ENCODE results near the gene CTRL.

CTRL gene

DNA sequence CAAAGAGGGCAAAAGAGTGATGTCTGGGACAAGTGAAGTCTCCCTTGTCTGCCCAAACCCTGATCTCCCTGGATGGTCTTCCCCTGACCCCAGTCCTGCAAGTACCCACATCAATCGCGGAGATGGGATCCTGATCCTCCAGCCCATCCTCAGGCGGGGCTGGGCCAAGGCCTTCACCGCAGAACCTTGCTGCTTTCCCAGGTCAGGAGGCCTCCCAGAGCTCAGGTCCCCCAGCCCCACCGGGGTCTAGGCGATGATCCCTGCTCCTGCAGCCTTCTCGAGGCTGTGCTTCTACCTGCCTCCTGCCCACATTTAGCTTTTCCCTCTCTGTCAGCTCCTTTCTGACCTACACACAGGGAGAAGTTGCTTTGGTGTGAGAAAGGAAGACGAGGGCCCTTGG, 30.5 kb upstream of the CTRL start:
- DNase-seq: no peak

DNA sequence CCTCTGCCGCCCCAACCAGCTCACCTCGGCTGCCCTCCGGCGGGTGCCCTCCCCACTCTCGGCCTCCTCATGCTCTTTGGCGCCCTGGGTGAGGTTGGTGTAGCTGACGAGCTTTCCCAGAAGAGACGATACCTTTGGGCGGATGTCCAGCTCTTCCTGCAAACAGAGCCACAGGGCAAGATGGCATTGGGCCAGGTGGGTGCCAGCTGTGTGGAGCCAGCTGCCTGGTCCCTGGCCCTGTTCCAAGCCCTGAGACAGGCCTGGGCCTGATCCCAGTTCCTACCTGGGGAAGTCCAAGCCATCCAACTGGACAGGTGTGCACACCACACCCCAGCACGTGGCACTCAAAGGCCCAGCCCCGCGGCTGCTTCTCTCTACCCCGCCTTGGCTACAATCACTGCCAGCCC, 29.9 kb upstream of the CTRL start:
- no peak for DNase-seq

DNA sequence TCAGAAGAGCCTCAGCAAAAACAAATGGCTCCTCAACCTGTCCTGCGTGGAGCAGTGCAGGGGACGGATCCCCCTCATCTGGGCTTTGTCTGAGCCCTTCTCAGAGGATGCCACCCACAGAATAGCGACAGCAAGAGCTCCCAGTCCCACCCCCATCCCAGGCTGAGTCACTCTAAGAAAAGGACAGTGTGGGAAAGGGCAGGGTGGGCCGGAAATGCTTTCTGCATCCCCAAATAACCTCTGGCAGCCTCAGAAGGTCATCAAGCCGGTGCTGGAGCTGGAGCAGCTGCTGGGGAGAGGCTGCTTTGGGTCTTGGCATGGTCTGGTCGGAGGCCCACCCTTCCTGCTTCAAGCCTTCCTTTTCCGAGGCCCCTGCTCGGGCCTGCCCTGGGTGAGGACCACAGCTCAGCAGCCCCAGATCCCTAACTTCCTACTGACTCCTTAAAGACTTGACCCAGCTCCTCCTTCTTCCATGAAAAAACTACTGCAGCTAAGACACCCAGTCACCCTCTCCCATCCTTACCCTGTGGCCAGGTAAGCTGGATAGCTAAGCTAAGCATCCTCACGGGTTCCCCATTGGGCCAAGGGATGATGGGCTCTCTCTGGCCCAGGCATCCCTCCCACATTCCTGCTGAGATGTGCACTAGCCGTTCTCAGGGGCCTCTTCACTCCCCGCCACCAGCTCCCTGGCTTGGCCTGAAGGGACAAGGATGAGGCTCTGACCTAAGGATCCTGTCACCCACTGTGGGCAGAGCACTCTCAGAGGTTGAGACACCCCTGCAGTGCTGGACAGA, 28.1 kb upstream of the CTRL start:
- DNase-seq: no peak

DNA sequence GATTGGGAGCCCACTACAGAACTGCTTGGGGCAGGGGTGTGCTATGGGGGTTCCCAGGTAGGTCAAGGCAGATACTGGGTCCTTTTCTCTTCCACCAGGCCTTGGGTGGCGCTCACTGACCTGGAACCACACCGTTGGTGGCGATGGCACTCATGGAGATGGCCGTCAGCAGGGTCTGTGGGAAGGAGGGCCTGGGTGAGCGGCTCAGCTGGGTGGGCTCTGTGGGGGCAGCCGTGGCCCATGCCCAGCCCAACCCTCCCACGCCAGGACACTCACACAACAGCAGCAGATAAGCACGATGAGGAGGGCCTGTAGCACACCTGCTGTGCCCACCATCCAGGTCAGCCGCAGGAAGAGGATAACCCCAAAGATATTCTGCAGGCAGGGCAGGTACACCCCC, 26.0 kb upstream of the CTRL start:
- DNase-seq: no peak

DNA sequence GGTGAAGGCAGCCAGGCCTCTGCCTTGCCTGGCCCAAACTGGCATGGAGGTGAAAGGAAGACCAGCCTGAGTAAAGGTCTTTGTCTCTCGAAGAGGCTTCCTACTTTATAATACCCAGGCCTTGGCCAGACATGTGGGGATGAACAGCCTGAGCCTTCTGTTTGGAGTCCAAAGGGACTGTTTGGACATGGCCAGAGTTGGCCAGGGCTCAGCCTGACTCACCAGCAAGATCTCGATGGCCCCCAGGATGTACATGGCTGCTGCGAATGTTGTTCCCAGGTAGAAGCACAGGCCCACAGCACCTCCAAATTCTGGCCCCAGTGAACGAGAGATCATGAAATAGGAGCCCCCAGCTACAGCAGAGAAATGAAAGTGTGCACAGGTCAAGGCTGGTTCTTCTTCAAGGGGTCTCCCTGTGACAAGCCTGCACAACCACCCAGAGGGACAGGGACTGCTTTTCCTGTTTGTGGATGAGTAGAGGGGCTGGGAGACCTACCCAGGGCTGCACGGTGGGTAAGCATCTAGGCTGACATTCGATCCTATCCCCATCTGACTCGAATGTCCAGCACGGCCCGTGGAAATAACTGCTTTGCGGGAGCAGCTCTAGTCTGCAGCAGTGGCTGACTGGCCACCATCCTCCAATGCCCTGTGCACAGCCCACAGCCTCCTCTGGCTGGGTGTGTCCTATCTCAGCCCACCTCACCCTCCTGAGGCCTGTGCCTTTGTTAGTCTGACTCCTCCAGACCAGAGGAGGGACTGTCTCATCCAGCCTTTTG, 22.9 kb upstream of the CTRL start:
- DNase-seq: no peak

DNA sequence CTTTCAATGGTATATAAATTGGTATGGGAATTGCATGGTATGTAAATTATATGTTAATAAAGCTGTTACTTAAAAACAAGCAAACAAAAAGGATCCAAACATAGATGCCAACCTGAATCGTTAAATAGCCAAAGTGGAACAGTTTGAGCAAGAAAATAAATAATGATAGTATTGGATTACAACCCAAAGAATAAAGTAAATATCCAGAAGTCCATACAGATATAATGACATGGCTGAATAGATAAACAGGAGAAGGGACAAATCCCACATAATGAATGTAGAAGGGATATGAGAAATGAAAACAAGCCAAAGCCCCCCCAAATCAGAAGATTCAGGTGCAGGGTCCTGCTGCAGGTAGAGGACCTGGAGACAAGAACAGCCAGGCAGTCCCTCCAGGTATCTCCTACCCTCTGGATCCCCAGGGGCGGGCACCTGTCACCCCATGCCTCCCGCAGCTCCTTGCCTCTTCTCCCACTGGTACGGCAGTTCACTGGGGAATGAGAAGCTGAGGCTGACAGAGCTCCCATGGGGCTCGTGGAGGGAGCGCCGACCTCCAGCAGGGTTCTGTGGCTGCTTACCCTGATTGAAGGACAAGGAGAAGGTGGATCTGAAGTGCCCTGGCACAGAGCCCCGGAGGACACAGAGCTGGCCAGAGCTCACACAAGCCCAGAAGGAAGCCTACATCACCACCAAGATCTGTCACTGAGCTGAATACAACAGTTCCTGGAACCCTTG, 22.1 kb upstream of the CTRL start:
- no peak for DNase-seq

DNA sequence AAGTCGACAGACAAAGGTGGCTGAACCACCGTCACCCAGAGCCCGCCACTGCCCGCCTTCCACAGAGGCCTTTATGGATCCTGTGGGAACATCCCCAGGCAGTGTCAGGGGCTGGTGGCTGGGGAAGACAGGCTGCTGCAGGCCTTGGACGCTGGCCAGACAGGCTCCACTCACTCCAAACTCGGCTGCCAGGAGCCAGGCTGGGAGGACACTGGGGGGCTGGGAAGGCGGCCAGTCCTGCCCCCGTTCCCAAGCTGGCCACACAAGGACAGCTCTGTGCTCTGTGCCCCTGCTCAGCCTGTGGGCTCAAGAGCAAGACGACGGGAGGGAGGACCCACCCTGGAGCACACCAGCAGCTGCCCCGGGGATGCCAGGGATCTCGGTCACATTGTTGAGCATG, 19.8 kb upstream of the CTRL start:
- no peak for DNase-seq

DNA sequence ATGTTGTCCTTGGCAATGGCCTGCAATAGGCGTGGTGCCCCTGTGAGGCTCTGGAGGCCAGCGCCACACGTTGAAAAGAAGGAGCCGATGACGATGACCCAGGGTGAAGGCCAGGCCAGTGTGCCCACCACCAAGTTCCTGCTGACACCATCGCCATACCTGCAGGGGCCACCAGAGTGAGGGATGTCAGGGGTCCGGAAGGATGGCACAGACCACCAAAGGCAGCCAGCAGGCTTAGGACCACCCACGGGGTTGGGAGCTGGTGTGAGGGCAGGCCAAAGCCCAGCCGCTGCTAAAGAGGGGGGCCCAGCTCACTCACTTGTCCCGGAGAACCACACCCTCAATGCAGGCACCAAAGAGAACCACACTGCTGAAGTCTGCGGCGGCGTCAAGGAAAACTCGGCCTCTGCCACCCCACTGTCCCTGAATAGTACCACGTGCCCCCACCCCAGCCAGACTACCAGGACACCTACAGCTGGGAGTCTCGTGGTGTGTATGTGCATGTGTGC, 18.7 kb upstream of the CTRL start:
- no peak for DNase-seq

DNA sequence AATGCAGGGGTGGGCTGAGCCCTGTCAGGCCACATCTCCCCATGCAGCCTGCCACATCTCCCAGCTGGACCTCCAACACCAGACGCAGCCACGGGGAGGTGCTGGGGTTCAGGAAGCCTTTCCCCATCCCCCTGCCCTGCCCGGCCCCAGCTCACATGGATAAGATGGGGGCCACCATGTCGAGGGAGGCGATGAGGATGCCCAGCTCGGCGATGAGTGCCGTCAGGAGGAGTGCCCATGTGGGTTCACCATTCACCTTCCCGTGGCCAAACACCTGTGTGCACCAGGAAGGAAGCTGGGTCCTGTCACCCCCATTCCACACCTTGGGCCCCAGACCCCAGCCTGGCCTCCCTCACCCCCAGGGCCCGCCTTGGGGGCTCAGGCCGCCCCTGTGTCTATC, 18.0 kb upstream of the CTRL start:
- DNase-seq: no peak

DNA sequence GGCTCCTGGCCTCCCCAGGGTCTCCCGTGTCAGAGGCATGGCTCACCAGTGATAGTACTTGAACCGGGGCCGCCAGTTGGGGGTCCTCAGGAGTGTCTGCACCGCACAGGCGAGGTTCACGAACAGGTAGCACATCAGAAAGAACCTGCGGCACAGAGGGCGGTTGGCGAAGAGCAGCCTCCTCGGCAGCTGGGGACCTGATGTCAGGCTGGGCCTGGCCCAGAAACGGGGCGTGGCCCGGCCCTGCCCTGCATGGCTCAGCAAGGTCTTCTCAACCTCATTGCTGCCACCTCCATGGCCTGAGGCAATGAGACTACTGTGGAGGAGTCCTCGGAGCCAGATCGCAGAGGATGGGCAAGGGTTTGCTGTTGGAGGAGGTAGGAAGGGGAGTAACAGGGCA, 16.4 kb upstream of the CTRL start:
- no peak for DNase-seq

DNA sequence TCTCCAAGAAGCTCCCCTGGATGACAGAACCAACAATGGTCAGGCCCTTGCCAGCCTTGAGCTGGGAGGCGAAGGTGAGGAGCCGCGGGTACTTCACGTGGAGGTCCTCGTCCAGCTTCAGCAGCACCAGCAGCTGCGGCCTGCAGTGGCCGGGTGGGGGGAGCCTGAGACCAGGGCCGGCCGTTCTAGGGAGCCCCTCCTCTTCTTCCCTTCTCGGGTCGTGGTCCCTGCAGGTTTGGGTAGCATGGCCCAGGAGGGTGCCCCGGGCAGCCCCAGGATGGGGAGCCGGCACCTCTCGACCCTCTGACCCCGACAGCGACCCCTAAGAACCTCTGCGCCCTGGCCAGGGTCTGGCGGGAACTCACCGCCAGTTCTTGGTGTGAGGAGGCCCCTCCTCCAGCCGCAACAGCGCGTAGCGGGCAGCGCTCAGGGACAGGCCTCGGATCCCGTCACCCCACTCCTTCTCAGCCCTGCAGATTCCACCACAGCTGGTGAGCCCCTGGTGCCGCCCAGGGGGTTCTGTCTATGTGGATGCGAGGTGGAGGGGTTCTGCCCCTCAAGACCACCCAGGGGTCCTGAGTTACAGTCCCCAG, 15.4 kb upstream of the CTRL start:
- no peak for DNase-seq

DNA sequence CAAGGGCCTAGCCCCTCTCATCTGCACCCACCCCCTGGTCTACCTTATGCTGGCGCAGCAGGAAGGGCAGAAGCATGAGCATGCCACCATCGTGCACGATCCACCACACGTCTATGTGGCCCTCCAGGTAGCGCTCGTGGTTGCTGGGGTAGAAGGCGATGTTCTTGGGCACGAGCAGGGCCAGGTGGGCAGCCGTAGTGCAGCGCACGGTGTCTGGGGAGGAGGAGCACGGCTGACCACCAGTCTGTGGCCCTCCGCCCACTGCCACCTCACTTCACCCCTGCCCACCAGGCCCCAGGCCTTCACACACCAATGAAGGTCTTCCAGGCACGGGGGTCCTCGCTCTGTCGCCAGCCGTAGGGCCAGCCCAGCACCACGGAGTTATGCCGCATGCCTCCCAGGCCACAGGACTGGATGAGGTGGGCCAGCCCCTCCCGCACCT, 14.5 kb upstream of the CTRL start:
- DNase-seq: no peak

DNA sequence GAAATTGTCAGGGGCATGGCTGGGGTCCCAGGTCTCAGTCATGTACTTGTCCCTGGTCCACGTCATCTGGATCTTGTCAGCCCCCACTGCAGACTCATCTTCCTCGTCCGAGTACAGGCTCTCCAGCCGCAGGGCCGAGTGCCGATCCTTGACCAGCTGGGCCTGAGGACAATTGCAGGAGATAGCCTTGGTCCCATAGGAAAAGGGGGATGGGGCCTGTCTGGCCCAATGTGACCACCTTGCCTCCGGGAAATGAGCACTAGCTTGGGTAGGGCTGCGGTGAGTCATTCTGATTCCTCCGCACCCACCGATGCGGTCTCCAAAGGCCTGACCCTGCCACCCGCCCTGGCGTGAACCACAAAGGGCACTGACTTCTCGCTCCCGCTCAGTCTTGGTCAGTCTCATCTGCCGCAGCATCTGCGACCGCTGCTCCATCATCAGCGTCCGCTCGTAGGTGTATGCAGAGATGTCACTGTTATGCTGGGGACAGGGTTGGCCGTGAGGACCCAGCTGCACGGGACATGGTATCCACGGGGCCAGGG, 13.8 kb upstream of the CTRL start:
- DNase-seq: no peak

DNA sequence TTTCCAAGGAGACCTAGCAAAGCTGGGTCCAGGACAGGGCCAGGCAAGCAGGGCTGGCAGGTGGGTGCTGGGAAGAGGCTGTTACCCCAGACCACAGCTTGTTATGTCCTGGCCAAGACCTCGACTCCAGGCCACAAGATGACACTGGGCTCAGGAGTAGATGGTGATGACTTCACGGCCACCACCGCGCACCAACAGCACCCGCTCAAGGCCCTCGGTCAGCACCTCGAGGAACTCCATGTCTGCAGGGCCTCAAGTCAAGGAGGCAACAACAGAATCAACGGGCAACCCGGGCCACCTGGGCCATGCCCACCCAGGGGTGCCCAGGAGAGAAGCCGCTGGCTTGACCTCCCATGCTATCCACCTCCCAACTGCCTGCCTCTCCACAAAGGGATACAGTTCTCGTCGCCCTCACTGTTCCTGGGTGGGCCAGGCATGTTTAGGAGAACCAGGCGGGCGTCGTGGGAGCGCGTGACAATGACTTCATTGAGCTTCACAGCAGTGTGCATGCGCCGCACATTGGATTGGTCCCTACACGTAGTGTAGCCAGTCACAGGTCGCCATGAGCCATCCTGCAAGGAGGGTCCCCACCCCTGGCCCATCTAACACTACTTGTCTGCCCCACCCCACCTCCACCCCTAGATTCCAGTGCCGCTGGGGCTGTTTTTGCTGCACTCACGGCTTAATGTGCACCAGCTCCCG, 13.2 kb upstream of the CTRL start:
- DNase-seq: no peak

DNA sequence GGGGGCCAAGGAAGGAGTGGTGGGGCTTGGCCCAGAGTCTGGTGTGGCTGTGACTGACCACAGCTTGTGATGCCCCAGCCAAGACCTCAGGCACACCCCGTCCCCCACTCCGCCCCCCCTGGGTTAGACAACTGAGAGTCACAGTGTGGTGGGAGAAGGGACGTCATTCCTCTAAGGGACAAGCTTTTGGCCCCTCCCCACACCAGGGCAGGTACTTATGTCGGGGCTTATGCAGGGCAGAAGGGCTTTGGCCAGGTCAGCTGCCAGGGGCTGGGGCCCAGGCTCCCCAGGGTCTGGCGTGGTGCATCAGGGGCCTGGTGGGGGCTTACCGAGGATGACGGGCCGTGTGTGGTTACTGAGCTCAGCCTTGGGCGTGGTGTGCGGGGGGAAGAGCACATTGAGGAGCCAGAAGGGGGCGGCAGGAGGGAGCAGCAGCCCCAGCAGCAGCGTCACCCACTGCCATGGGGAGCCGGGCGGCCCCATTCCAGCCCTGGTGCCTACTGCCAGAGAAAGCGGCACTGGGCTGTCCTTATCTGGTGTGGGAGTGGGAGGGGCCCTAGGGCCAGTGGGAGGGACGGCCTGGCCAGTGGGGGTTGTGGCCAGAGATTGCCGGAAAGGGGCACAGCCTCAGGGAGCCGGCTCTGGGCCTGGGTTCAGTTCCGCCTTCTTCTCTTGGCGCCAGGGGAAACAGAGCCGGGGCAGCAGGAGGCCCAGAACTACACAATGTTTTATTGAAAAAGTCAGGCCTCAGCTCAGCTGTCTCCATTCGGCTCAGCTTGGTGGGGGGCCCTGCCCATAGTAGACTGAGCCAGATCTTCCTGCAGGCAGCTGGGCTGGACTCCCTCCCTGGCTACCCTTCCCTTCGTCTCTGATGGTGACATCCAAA, 12.2 kb upstream of the CTRL start, which contains the start of gene LCAT:
Gene LCAT, minus strand, starts transcription at position 502 of the 886 bp plus-strand sequence. Its CDS starts 19 bp downstream, at position 483.
- DNase-seq: no peak

DNA sequence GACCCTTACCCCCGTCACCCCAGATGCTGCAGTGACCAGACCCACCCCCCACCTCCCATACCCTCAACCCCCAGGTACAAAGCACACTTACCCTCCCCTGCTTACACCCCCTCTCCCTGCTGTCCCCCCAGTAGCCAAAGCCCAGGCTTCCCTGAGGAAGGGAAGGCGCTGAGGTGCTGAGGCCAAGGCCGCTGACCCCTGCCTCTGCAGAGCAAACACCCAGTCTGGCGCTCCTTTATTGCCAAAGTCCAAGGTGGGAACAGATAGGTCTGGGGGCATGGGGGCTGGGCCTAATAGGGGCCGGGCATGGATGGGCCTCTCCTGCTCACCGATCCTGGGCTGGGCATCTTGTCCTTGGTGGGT, 11.6 kb upstream of the CTRL start:
- DNase-seq: no peak

DNA sequence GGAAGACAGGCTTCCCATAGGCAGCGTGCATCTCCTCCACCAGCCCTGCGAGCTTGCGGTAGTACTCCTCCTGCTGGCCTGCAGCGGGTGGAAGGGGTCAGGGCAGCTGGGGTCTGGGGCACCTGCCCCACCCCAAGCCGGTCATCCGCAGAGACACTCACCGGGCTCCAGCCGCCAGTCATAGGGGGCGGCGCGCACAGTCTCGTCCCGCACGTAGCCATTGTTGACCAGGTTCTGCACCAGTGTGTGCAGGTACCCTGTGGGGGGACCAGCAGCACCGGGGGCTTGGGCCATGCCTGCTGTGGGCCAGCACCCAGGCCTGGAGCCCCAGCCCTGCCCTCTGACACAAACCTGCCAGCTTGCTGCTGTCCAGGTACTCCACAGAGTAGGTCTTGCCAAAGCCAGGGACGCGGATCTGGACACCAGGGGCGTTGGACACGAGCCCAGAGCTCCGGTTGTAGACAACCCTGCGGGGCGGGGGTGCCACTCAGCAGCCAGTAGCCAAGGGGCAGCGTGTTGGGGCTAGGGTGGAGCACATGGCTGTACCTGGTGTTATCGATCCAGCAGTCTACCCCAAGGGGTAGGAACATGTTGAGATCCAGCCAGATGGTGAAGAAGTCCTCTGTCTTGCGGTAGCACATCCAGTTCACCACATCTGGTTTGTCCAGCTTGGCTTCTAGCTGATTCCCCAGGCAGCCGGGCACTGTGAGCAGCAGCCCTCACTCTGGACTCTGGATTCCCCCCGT, 11.0 kb upstream of the CTRL start:
- DNase-seq: no peak

DNA sequence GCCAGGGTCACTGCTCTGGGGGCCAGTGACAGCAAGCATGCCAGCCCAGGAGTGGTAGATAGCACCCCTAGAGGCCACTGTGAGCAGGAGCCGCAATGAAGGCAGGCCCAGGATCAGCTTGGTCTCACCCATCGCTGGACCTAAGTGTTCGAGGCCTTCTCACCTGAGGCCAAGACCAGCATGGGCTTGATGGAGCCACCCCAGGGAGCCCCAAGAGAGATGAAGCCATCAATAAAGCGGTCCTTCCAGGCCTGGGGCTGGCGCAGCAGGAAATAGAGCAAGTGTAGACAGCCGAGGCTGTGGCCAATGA, 10.5 kb upstream of the CTRL start:
- peak; percentile 29 to 39 for DNase-seq

DNA sequence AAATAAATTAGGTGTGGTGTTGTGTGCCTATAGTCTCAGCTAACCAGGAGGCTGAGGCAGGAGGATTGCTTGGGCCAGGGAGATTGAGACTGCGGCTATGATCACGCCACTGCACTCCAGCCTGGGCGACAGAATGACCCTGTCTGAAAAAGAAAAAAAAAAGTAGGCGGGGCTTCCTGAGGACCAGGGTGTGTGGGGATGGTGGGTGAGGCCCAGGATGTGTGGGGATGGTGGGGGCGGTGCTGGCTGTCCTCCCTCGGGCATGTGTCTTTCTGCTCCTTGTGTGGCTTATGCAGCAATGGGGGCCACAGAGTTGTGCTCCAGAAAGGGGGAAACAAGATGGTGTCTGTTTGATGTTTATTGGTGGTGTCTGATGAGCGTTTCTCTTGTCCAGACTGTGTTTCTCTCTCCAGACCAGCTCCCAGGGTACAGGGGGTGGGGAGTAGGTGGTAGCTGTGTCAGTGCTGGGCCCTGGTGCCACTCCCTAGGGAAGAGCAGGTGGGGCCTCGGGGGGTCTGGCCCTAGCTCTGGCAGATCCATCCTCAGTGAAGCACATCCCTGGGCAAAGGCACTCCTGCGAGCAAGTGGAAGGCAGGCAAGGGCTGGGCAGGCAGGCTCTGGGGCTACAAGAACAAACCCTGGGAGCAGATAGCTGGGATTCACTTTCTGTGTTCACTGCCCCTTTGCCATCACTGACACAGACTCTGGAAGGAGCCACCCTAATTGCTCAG, 10.0 kb upstream of the CTRL start:
- no peak for DNase-seq

Measured in CD4-positive, alpha-beta T cell treated with Interleukin-1 beta for 1 hour (primary cell).